ENCODE measurements around the gene FIBP. TPM values are rescaled to one million over a fixed set of nuclear protein-coding genes. Genes with fewer than 3 reads are reported as not detected.

FIBP gene
- total RNA-seq (2012; rRNA removed) (119 and 182 TPM in 2 replicates), polyA plus RNA-seq (2012; rRNA removed) (141 and 163 TPM in 2 replicates), Bru-seq, nascent RNA (percentile 69 among the genes with signal in this experiment), BruChase-seq, experiment 1, labeled RNA remaining after a 6-hour chase (percentile 80 among the genes with signal in this experiment), BruChase-seq, experiment 2, labeled RNA remaining after a 2-hour chase (percentile 64 among the genes with signal in this experiment)
- 98.5 and 183 TPM in 2 replicates for polyA plus RNA-seq (2012; cell fraction: cytosol; rRNA removed)
- polyA plus RNA-seq (2012; cell fraction: nucleus; rRNA removed; ENCODE audit: low replicate concordance) = 96.1 and 215 TPM in 2 replicates
- long read RNA-seq, transcript FIBP-202 (10 exons, 1,248 nt) = major isoform, 66 of 115 reads
- long read RNA-seq, transcript FIBP-201 (10 exons, 1,261 nt) = minor isoform, 21 of 115 reads
- long read RNA-seq, partial matches to known transcripts = 12 of 115 reads
- long read RNA-seq, other reads (novel, unspliced or antisense) = 13 of 115 reads

DNA sequence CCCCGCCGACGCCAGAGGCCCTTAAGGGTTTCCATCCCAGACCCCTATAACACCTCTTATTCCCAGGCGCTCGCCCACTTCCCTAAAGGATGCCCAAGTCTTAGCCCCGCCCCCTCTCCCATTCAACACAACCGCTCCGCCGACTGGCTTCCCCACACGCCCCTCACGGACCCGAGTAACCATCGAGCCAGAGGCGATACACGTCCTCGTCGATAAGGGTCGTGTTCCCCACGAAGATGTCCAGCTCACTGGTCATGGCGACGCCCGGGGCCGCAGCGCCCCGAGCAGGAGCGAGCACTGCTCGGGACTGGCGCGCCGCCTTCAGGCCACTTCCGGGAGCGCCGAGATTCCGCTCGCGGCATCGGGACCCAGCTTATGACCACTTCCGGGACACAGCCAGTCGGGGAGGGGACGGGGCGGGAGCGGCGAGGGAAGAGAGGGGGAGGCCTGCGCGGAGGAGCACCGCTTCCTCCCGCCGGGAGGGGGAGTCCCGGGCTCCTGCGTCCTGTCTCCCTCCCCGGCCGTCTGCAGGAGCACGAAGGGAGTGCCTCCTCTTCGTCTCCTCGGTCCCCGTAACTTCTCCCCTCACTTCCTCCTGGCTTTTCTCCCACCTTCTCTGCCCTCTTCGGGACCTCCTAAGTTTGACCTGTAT, at the start of gene FIBP:
FIBP (minus strand) TSS at position 309 of the 652 bp plus-strand sequence; CDS start at position 256, 53 bp downstream.
- peak within 1 kb of the TSS; percentile 87 for H2BK5ac ChIP-seq (ENCODE audit: low read depth, low read length, poor library complexity, severe bottlenecking)
- H2BK120ac ChIP-seq (ENCODE audit: low read depth, low read length) = peak within 1 kb of the TSS; percentile 87
- TF ChIP-seq NFE2L2 (IDR thresholded peaks at IDR 0.05; ENCODE audit: low read depth, low read length) (no peak), POLR2A (IDR thresholded peaks at IDR 0.05; ENCODE audit: low read depth, low read length) (peak; percentile 65), MAZ (IDR thresholded peaks at IDR 0.05; ENCODE audit: borderline replicate concordance, low read depth, low read length) (peak; percentile 98), FOS (IDR thresholded peaks at IDR 0.05; ENCODE audit: low read depth, low read length) (no peak; the same call in 1 of the 2 replicates), MXI1 (IDR thresholded peaks at IDR 0.05; ENCODE audit: borderline replicate concordance, low read depth, low read length) (0 out of 2 replicates have a peak, but pooled peaks have one; percentile 44), BHLHE40 (IDR thresholded peaks at IDR 0.05; ENCODE audit: low read depth, low read length) (0 out of 2 replicates have a peak, but pooled peaks have one; percentile 28), SMC3 (IDR thresholded peaks at IDR 0.05; ENCODE audit: low read depth, low read length) (peak; percentile 41)
- TF ChIP-seq, protein P1, sequence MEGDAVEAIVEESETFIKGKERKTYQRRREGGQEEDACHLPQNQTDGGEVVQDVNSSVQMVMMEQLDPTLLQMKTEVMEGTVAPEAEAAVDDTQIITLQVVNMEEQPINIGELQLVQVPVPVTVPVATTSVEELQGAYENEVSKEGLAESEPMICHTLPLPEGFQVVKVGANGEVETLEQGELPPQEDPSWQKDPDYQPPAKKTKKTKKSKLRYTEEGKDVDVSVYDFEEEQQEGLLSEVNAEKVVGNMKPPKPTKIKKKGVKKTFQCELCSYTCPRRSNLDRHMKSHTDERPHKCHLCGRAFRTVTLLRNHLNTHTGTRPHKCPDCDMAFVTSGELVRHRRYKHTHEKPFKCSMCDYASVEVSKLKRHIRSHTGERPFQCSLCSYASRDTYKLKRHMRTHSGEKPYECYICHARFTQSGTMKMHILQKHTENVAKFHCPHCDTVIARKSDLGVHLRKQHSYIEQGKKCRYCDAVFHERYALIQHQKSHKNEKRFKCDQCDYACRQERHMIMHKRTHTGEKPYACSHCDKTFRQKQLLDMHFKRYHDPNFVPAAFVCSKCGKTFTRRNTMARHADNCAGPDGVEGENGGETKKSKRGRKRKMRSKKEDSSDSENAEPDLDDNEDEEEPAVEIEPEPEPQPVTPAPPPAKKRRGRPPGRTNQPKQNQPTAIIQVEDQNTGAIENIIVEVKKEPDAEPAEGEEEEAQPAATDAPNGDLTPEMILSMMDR (conservative IDR thresholded peaks at IDR 0.05; ENCODE audit: low read depth, low read length) = peak; percentile 83
- no peaks in the 10 kb centered on the region for H3K9me1 ChIP-seq (ENCODE audit: insufficient read depth, low read length)
- 0% methylated on average over 14 of the region's 57 CpGs; no CpG with 5 or more reads in 1 of the 2 experiments for WGBS, 2 experiments (ENCODE audit: extremely low coverage in 2 of 2, insufficient read length in 1 of 2)
- H3K14ac ChIP-seq (replicated peaks; ENCODE audit: low read depth, low read length) = peak within 1 kb of the TSS; percentile 99
- peaks cover 17% of the 10 kb centered on the region for H3K4me1 ChIP-seq (ENCODE audit: control insufficient read depth, insufficient read depth, low read length)
- CTCF ChIA-PET = interaction anchor here (0.7 to 2.1 kb wide), 18 partner anchors 9 to 176 kb away, joined by 3 to 8 read pairs (median 4); partner anchors contain the start of genes EFEMP2, FOSL1, KAT5 and MUS81
- H3K9ac ChIP-seq (ENCODE audit: low read depth, low read length) = peak within 1 kb of the TSS; percentile 78
- H3K79me1 ChIP-seq (ENCODE audit: low read depth in 1 of 2, low read length in 2 of 2) = peaks cover 9 to 70% of the 10 kb centered on the region in 2 experiments
- ATAC-seq (ENCODE audit: low read depth) (peak; percentile 67), DNase-seq (peak; percentile 96)
- peak within 1 kb of the TSS; percentile 96 for H3K56ac ChIP-seq (ENCODE audit: extremely low read depth, insufficient read depth, low read length)
- H3K23ac ChIP-seq (ENCODE audit: low read depth, low read length) = peak within 1 kb of the TSS; percentile 99
- peak within 1 kb of the TSS; percentile 81 for H3K4me3 ChIP-seq (ENCODE audit: insufficient read depth, low read depth, low read length)
- H2AFZ ChIP-seq (replicated peaks; ENCODE audit: low read length, poor library complexity) = peak within 1 kb of the TSS; percentile 99
- dilution Hi-C loops (cut with HindIII; ENCODE audit: low sequenced_read_pairs, unreplicated experiment) (no loop called here), intact Hi-C loops (cut with micrococcal nuclease) (loop anchor here (1.0 to 2.0 kb wide), 4 partner anchors 31 to 101 kb away; partner anchors contain the start of gene SART1), in situ Hi-C loops (cut with MboI; ENCODE audit: low sequenced_read_pairs) (no loop called here)
- peak within 1 kb of the TSS; percentile 65; the same call in 1 of the 3 replicates for H2BK15ac ChIP-seq (ENCODE audit: low read depth, low read length)
- BruUV-seq (replicated peaks) = no TSS peak
- no peaks in the 10 kb centered on the region for H3K27me3 ChIP-seq (ENCODE audit: control insufficient read depth, insufficient read depth, low read length)
- peak within 1 kb of the TSS; percentile 95 for H4K91ac ChIP-seq (ENCODE audit: insufficient read depth, low read depth, low read length)
- H3K18ac ChIP-seq (ENCODE audit: low read depth, low read length) = peak within 1 kb of the TSS; percentile 70
- peak within 1 kb of the TSS; percentile 5; the same call in 1 of the 2 replicates for H2BK20ac ChIP-seq (ENCODE audit: low read depth, low read length)
- no peaks in the 10 kb centered on the region for H3K9me3 ChIP-seq (ENCODE audit: control insufficient read depth, insufficient read depth, low read length)
- H3K4me2 ChIP-seq (ENCODE audit: low read depth, low read length) = peak within 1 kb of the TSS; percentile 91
- peak within 1 kb of the TSS; percentile 78 for H4K5ac ChIP-seq (ENCODE audit: low read depth, low read length)
- peak within 1 kb of the TSS; percentile 74 to 98 for H4K8ac ChIP-seq (ENCODE audit: low read depth in 2 of 2, low read length in 2 of 2)
- H3K36me3 ChIP-seq (ENCODE audit: control insufficient read depth, insufficient read depth, low read length) = peaks cover 42% of the 10 kb centered on the region
- POLR2A ChIA-PET (ENCODE audit: unreplicated experiment) = interaction anchor here (0.5 to 4.4 kb wide), 8 partner anchors 8 to 1110 kb away, joined by 3 to 20 read pairs (median 6); partner anchors contain the start of genes FOSL1 and SF1
- H4K20me1 ChIP-seq (ENCODE audit: insufficient read depth, low read length) = peaks cover 49% of the 10 kb centered on the region
- peak within 1 kb of the TSS; percentile 98 for H3K4ac ChIP-seq (ENCODE audit: low read depth, low read length)
- H2AK5ac ChIP-seq (ENCODE audit: low read depth, low read length) = peak within 1 kb of the TSS; percentile 90
- H3K27ac ChIP-seq (ENCODE audit: insufficient read depth, low read length) = peak within 1 kb of the TSS; percentile 93
- H2AK9ac ChIP-seq (replicated peaks; ENCODE audit: low read depth, low read length, poor library complexity) = peak within 1 kb of the TSS; percentile 98
